ENCODE results near the gene MON1A.

GRCh38 chr3:49955636-49956035, 26.0 kb upstream of the MON1A start:
- TF ChIP-seq CTCF (tag by site-specific recombination; IDR thresholded peaks at IDR 0.05) (no peak), SP2 (tag by site-specific recombination; IDR thresholded peaks at IDR 0.05) (no peak), TCF7L2 (IDR thresholded peaks at IDR 0.05; ENCODE audit: borderline replicate concordance, low read depth, low read length) (no peak), ZNF76 (tag by site-specific recombination; IDR thresholded peaks at IDR 0.05; ENCODE audit: borderline replicate concordance, low read depth) (no peak), ZNF121 (tag by site-specific recombination; IDR thresholded peaks at IDR 0.05) (no peak), ZNF768 (tag by site-specific recombination; IDR thresholded peaks at IDR 0.05) (no peak), ZNF155 (tag by site-specific recombination; IDR thresholded peaks at IDR 0.05) (no peak), BCL11A (tag by site-specific recombination; IDR thresholded peaks at IDR 0.05; ENCODE audit: low read depth) (no peak), ATF2 (tag by site-specific recombination; IDR thresholded peaks at IDR 0.05; ENCODE audit: low read depth) (no peak), ZBTB49 (tag by site-specific recombination; IDR thresholded peaks at IDR 0.05; ENCODE audit: low read depth) (no peak), ZNF221 (tag by site-specific recombination; IDR thresholded peaks at IDR 0.05; ENCODE audit: borderline replicate concordance) (no peak), ZNF16 (tag by site-specific recombination; IDR thresholded peaks at IDR 0.05; ENCODE audit: low read depth) (no peak), ZBTB11 (tag by site-specific recombination; conservative IDR thresholded peaks at IDR 0.05; ENCODE audit: low read depth) (no peak), PRDM1 (tag by site-specific recombination; IDR thresholded peaks at IDR 0.05) (no peak)
